ENCODE data around the gene GNB4. TPM values are rescaled to one million over a fixed set of nuclear protein-coding genes. Genes with fewer than 3 reads are reported as not detected.
A peak's percentile ranks its signal among the peaks of the same experiment; 100 is the strongest.

GNB4 gene
- total and polyA plus RNA-seq, 9 of the 15 experiments (the other 6 are each of a cell fraction or from before 2014, with no cell fraction given) = 6.8 to 36.7 (median 21.4) TPM

GRCh38 chr3:179476215-179476614 is 24.9 kb upstream of the GNB4 start:
- no peaks in the 10 kb centered on the region for H3K36me3 ChIP-seq (ENCODE audit: control insufficient read depth, insufficient read depth, low read length)
- no peak overlapping the region for H3K9ac ChIP-seq (ENCODE audit: insufficient read depth in 1 of 2, low read depth in 2 of 2, low read length in 2 of 2)
- DNase-seq (ENCODE audit: extremely low read depth in 1 of 4, low spot score in 3 of 4) = peak in 2 of 4 experiments; percentile 17 to 30
- H3K79me2 ChIP-seq (ENCODE audit: control insufficient read depth, insufficient read depth, low read length) = no peaks in the 10 kb centered on the region
- H4K20me1 ChIP-seq (replicated peaks; ENCODE audit: control insufficient read depth, insufficient read depth, low read length) = no peaks in the 10 kb centered on the region
- no TSS peak for BruUV-seq (replicated peaks)
- no peak for FAIRE-seq
- peak; percentile 98 for ATAC-seq
- H3K4me2 ChIP-seq (ENCODE audit: insufficient read depth, low read length) = no peak overlapping the region
- WGBS (ENCODE audit: insufficient coverage, low coverage, missing lambda C conversion rate) = 5% methylated on average over 2 of the region's 2 CpGs
- no peaks in the 10 kb centered on the region for H3K27me3 ChIP-seq (ENCODE audit: control insufficient read depth in 2 of 2, insufficient read depth in 2 of 2, low read length in 2 of 2)
- no peak overlapping the region for H3K4me3 ChIP-seq
- no peak overlapping the region for H3K27ac ChIP-seq (ENCODE audit: extremely low read depth, low read depth, low read length)
- in situ Hi-C loops (cut with MboI) (no loop called here), intact Hi-C loops (cut with micrococcal nuclease) (no loop called here)
- no peaks in the 10 kb centered on the region for H3K9me3 ChIP-seq (replicated peaks; ENCODE audit: control insufficient read depth, insufficient read depth, low read depth, low read length)
- H2AFZ ChIP-seq (ENCODE audit: low read depth, low read length) = no peak overlapping the region
- H3K9me1 ChIP-seq (ENCODE audit: control insufficient read depth, insufficient read depth, low read length) = no peaks in the 10 kb centered on the region
- CTCF ChIA-PET (ENCODE audit: low intra/inter-chr PET ratio) = no interaction called here
- POLR2A ChIA-PET = interaction anchor here (1.5 kb wide), 1 partner anchor 10 kb away, joined by 3 read pairs; no protein-coding TSS in a partner anchor
- H3K4me1 ChIP-seq (replicated peaks in 1 of 2; ENCODE audit: control insufficient read depth in 2 of 2, insufficient read depth in 2 of 2, low read length in 2 of 2) = no peaks in the 10 kb centered on the region
- TF ChIP-seq DIDO1 (tag; IDR thresholded peaks at IDR 0.05; ENCODE audit: low read depth) (no peak), AFF1 (IDR thresholded peaks at IDR 0.05; ENCODE audit: low read depth in 1 of 2, partially characterized antibody in 2 of 2) (peak in 1 of 2 experiments; percentile 65), CTCF (IDR thresholded peaks at IDR 0.05 in 2 of 3, conservative IDR thresholded peaks at IDR 0.05 in 1 of 3; ENCODE audit: insufficient read depth in 2 of 3, low read depth in 1 of 3, low read length in 3 of 3) (peak; percentile 30 to 49 (median 35); a peak in 4 of 6 replicates), ETS1 (conservative IDR thresholded peaks at IDR 0.05; ENCODE audit: control insufficient read depth, low read depth, low read length) (no peak), KDM1A (IDR thresholded peaks at IDR 0.05) (no peak), ELK3 (CRISPR knock-in tag; IDR thresholded peaks at IDR 0.05) (no peak), RAD21 (CRISPR knock-in tag; conservative IDR thresholded peaks at IDR 0.05 in 1 of 2, IDR thresholded peaks at IDR 0.05 in 1 of 2) (peak in 1 of 2 experiments; percentile 22; a peak in 1 of 4 replicates), PRDM10 (IDR thresholded peaks at IDR 0.05; ENCODE audit: partially characterized antibody) (no peak), NCOA1 (IDR thresholded peaks at IDR 0.05; ENCODE audit: low read depth) (no peak)

All from K562 (cell line).